HepG2 (cell line): ENCODE results near the gene SART1.

Source experiments
- CTCF ChIP-seq: sonication (generic); formaldehyde crosslinking; IDR thresholded peaks from 2 replicates; pipeline ENCODE4 v1.5.0; 2020; ENCODE audit warnings: mild to moderate bottlenecking, missing genetic modification reagents, moderate library complexity
- IKZF4 ChIP-seq: sonication (generic); formaldehyde crosslinking; IDR thresholded peaks from 2 replicates; pipeline ENCODE4 v1.5.1; 2020; ENCODE audit warnings: borderline replicate concordance, mild to moderate bottlenecking, low read depth, missing genetic modification reagents; ENCODE audit errors: not compliant biosample characterization
- ZEB1 ChIP-seq: IDR thresholded peaks from 2 replicates; pipeline ENCODE4 v1.6.1; 2012; ENCODE audit warnings: mild to moderate bottlenecking, low read depth, inconsistent platforms; ENCODE audit not compliant: insufficient replicate concordance
- ZNF530 ChIP-seq: sonication (generic); formaldehyde crosslinking; IDR thresholded peaks from 2 replicates; pipeline ENCODE4 v1.5.0; 2020; ENCODE audit warnings: low read depth, mild to moderate bottlenecking, missing genetic modification reagents
- ZNF792 ChIP-seq: IDR thresholded peaks from 2 replicates; pipeline ENCODE4 v1.6.1; 2016
- ZNF883 ChIP-seq: sonication (generic); formaldehyde crosslinking; IDR thresholded peaks from 2 replicates; pipeline ENCODE4 v1.5.1; 2020; ENCODE audit warnings: mild to moderate bottlenecking, missing genetic modification reagents; ENCODE audit errors: not compliant biosample characterization
- ZZZ3 ChIP-seq: sonication (generic); formaldehyde crosslinking; IDR thresholded peaks from 2 replicates; pipeline ENCODE4 v1.4.0; 2020; ENCODE audit warnings: missing genetic modification reagents, mild to moderate bottlenecking, borderline replicate concordance
- TF ChIP-seq, protein P1 (sequence below), 2 experiments: sonication (generic) in 1 of 2; formaldehyde crosslinking in 1 of 2; IDR thresholded peaks; 2 replicates each; pipeline versions ENCODE4 v1.4.0 to v1.6.1; 2018 to 2020; ENCODE audit warnings: missing genetic modification reagents in 2 of 2, borderline replicate concordance in 1 of 2, low read depth in 1 of 2, mild to moderate bottlenecking in 1 of 2, missing biosample characterization in 1 of 2
- TF ChIP-seq, protein P2 (sequence below): sonication (generic); formaldehyde crosslinking; IDR thresholded peaks from 2 replicates; pipeline ENCODE4 v1.4.0; 2020; ENCODE audit warnings: missing genetic modification reagents, borderline replicate concordance

- TF ChIP-seq, protein P1, sequence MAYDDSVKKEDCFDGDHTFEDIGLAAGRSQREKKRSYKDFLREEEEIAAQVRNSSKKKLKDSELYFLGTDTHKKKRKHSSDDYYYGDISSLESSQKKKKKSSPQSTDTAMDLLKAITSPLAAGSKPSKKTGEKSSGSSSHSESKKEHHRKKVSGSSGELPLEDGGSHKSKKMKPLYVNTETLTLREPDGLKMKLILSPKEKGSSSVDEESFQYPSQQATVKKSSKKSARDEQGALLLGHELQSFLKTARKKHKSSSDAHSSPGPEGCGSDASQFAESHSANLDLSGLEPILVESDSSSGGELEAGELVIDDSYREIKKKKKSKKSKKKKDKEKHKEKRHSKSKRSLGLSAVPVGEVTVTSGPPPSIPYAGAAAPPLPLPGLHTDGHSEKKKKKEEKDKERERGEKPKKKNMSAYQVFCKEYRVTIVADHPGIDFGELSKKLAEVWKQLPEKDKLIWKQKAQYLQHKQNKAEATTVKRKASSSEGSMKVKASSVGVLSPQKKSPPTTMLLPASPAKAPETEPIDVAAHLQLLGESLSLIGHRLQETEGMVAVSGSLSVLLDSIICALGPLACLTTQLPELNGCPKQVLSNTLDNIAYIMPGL (CRISPR knock-in tag; IDR thresholded peaks at IDR 0.05; ENCODE audit: borderline replicate concordance in 1 of 2, low read depth in 1 of 2), result no peak
- TF ChIP-seq, protein P2, sequence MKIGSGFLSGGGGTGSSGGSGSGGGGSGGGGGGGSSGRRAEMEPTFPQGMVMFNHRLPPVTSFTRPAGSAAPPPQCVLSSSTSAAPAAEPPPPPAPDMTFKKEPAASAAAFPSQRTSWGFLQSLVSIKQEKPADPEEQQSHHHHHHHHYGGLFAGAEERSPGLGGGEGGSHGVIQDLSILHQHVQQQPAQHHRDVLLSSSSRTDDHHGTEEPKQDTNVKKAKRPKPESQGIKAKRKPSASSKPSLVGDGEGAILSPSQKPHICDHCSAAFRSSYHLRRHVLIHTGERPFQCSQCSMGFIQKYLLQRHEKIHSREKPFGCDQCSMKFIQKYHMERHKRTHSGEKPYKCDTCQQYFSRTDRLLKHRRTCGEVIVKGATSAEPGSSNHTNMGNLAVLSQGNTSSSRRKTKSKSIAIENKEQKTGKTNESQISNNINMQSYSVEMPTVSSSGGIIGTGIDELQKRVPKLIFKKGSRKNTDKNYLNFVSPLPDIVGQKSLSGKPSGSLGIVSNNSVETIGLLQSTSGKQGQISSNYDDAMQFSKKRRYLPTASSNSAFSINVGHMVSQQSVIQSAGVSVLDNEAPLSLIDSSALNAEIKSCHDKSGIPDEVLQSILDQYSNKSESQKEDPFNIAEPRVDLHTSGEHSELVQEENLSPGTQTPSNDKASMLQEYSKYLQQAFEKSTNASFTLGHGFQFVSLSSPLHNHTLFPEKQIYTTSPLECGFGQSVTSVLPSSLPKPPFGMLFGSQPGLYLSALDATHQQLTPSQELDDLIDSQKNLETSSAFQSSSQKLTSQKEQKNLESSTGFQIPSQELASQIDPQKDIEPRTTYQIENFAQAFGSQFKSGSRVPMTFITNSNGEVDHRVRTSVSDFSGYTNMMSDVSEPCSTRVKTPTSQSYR (CRISPR knock-in tag), result no peak
- no peak for TF ChIP-seq ZNF792
- TF ChIP-seq ZNF883 (CRISPR knock-in tag), result no peak
- TF ChIP-seq ZNF530 (CRISPR knock-in tag), result no peak
- no peak for TF ChIP-seq IKZF4 (CRISPR knock-in tag)
- TF ChIP-seq CTCF (CRISPR knock-in tag), result no peak
- no peak for TF ChIP-seq ZEB1
- no peak for TF ChIP-seq ZZZ3
Measured at GRCh38 chr11:65981101-65981740, 19.7 kb downstream of the SART1 start.
